T follicular helper cell (primary cell): Measurements from ENCODE around the gene MDFIC2.
"Not testable (repeated sequence)": the region's sequence is repeated elsewhere in the genome, so short reads cannot be mapped to it uniquely, and the experiment has no call there.

Source experiments
- DNase-seq: peaks from one replicate; pipeline ENCODE4 v3.0.0-alpha.2; 2020; ENCODE audit warnings: low read depth
- total RNA-seq, 2 experiments: gene quantifications; one replicate each; lab custom pipeline; 2026; lab: John Stamatoyannopoulos, UW

Gene MDFIC2
- 0 reads per million in 2 experiments for total RNA-seq

DNA sequence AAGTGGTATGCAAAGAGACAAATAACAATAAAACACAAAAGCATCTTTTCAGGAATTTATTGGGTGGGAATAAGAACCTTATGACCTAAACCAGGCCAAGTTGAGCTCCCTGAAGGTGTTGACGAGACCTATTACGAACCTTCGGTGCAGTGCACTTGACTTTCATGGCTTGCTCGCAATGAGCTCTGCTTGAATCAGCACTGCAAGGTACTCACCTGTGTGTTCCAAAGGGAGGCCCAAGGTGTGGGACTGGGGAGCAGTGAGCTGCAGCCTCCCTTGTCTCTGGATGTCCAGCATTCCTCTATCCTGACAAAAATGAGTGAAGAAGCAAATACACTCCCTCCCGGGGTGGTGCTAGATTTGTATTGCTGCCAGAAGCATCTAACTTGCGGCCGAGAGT lies at the start of gene MDFIC2:
MDFIC2 (minus strand) TSS at position 303 of the 400 bp plus-strand sequence. CDS start 665 bp downstream, outside the sequence.
- no peak for DNase-seq

GRCh38 chr3:70360979-70361760 lies 48.7 kb upstream of the MDFIC2 start:
- no peak for DNase-seq

- DNase-seq: no peak
Measured at GRCh38 chr3:70359711-70360110, 47.3 kb upstream of the MDFIC2 start.

- no peak for DNase-seq
Measured at GRCh38 chr3:70358978-70359580, 46.6 kb upstream of the MDFIC2 start.

DNA sequence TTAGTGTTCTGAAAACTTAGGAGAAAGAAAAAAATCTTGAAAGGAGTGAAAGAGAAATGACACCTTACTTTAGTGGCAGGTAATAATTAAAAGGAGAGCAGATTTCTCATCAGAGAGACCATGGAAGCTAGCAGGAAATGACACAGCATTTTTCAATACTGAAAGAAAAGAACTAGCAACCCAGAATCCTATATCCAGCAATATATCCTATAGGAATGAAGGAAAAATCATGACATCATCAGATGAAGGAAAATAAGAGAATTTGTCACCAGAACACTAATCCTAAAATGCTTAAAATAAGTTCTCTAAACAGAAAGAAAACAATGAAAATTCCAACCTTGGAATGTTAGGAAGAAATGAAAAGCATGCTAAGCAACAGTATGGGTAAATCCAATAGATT lies 39.8 kb upstream of the MDFIC2 start:
- no peak for DNase-seq

DNA sequence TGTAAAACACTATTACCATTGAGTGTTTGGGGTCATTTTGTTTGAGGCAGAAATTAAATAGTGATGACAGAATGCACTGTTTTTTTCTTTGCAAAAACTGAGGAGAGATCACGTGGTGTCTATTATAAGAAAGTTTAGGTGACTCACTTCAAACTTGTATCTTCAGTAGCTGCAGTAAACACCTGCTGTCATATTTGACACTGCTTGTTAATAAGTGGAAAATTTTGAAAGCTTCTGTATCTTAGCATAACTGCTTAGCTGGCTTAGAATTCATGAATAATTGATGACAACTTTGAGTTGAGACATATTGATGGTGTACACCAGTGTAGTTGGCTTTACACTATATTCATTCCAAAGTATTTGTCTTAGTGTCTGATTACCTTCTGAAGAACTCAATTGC lies 29.7 kb upstream of the MDFIC2 start:
- DNase-seq: no peak

GRCh38 chr3:70336885-70337284 lies 24.4 kb upstream of the MDFIC2 start:
- not testable (repeated sequence) for DNase-seq

- DNase-seq: no peak
Measured at GRCh38 chr3:70333080-70333479, 20.6 kb upstream of the MDFIC2 start.

- no peak for DNase-seq
Measured at GRCh38 chr3:70315021-70315420, 2.6 kb upstream of the MDFIC2 start.

DNA sequence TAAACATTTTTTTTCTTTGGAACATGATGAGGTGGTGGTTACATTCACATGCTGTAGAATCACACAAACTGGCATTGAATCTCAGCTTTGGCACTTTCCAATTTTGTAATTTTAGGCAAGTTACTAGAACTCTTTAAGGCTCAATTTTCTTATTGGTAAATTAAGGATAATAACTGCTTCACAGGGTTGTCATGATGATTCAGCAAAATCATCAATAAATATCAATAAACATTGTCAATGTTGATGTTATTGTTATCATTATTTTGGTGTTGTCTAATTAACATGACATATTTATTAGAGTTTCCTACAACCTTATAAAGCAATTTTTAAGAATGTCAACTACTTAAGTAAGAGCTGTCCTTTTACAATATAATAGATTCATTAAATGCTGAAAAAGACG lies 1.6 kb downstream of the MDFIC2 start:
- DNase-seq: no peak

- DNase-seq: no peak
Measured at GRCh38 chr3:70309591-70309990, 2.8 kb downstream of the MDFIC2 start.

GRCh38 chr3:70308760-70309159 lies 3.7 kb downstream of the MDFIC2 start:
- no peak for DNase-seq

GRCh38 chr3:70306736-70307135 lies 5.7 kb downstream of the MDFIC2 start:
- DNase-seq: no peak

- no peak for DNase-seq
Measured at GRCh38 chr3:70298385-70298784, 14.1 kb downstream of the MDFIC2 start.

GRCh38 chr3:70291097-70291482 lies 21.3 kb downstream of the MDFIC2 start:
- no peak for DNase-seq

GRCh38 chr3:70290431-70291096 lies 21.9 kb downstream of the MDFIC2 start:
- not testable (repeated sequence) for DNase-seq

DNA sequence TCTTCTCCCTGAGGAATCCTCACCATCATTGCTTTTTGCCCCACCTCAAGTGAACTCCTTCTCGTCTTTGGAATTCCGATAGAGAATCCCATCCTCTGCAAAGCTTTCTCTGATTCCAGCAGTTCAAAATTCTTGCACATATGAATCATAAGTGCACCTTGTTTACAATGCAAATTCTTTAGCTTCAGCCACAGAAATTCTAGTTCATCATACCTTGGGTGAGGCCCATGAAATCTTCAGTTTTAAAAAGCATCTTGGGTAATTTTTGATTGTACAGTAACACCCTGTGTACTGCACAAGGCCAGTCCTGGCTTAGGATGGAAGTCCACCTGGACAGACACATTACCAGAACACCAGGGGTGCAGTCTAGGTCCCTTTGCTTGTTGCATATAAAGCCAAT lies 30.8 kb downstream of the MDFIC2 start:
- no peak for DNase-seq

- no peak for DNase-seq
Measured at GRCh38 chr3:70277304-70277703, 35.1 kb downstream of the MDFIC2 start.

DNA sequence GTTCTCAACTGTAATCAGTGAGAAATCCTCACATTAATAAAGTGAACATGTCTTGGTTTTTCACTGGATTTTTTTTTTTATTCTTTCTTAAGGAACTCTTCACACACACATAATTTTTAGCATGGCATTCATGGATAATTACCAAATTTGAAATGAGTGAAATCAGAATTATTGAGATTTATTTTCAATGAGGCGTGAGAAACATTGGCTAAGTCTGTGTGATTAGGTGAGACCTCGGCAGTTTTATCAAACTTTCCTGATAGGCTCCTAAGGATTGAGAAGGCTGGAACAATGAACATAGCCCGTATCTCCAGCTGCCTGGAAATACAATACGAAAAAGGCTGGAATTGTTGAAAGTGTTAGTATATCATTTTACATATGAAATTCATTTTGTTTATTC lies 35.5 kb downstream of the MDFIC2 start:
- DNase-seq: no peak

GRCh38 chr3:70273492-70273891 lies 38.9 kb downstream of the MDFIC2 start:
- DNase-seq: no peak

- DNase-seq: no peak
Measured at GRCh38 chr3:70272798-70273197, 39.6 kb downstream of the MDFIC2 start.

DNA sequence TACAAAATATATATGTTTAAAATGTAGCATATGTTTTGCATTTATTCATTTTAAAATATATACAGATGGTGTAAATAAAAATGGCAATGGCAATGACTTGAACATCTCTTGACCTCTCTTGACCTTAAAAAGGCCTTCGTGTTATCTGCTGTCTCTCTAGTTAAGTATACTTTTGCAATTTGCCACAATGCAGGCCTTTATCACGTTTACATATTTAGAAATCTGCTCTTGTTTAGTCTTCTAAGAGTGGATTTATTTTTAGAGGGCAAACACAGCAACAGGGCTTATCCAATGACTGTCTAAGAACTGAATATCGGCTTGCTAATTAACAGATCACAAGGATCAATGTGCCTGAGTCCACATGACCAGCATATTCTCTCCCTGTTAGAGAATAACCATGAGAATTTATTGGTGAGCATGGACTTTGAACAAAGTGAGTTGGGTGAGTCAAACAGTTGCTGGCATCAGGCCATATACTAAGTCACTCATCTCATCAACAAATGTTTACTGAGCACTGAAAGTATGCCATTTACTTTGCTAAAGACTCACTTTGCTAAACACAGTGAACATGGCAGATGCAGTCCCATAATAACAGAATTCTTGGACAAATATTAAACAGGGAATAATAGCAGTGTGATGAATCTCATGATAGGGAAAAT lies 48.2 kb downstream of the MDFIC2 start:
- DNase-seq: no peak

DNA sequence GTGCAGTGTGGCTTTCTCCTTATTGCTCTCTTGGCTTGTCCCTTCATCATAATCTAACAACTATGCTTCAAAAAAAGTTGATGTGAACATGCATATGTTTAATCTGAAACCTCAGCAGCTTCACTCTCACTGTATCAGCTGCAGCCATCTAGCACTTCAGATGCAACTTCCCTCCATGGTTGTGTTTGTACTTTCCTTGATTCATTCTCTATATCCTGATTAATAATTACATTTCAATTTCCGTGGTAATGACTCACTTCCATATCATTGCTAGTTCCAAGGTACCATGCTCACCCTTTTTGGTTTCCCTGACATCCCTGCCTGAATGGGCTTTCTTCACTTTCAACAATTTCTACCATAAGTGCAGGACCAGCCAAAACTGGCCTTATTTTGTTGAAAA lies 51.2 kb downstream of the MDFIC2 start:
- no peak for DNase-seq
